Measurements from ENCODE around the gene AFAP1.

Gene AFAP1

DNA sequence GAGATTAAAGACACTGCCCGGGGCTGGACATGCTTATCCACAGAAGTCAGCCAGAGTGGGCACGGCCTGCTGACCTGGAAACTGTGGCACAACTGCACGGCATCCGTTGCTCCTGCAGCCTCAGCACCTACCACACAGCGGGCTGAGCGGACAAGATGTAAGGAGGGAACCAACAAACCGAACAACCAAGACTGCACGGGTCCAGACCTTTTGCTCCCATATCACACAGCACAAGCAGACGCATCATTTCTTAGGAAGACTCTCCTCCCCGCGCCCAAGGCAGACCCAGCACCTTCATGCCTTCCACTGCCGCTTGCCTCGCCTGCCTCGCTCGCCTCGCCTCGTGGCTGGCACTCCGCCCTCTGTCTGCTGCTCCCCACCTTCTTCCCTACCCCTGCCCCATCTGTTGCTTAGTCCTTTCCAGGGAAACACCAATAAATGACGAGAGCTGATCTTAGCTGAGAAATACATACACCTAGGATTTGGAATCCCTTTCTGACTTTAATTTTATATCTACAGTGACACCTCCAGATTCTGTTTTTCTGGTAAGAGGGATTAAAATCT is 79.0 kb downstream of the AFAP1 start:
- TF ChIP-seq, protein P1, sequence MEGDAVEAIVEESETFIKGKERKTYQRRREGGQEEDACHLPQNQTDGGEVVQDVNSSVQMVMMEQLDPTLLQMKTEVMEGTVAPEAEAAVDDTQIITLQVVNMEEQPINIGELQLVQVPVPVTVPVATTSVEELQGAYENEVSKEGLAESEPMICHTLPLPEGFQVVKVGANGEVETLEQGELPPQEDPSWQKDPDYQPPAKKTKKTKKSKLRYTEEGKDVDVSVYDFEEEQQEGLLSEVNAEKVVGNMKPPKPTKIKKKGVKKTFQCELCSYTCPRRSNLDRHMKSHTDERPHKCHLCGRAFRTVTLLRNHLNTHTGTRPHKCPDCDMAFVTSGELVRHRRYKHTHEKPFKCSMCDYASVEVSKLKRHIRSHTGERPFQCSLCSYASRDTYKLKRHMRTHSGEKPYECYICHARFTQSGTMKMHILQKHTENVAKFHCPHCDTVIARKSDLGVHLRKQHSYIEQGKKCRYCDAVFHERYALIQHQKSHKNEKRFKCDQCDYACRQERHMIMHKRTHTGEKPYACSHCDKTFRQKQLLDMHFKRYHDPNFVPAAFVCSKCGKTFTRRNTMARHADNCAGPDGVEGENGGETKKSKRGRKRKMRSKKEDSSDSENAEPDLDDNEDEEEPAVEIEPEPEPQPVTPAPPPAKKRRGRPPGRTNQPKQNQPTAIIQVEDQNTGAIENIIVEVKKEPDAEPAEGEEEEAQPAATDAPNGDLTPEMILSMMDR (IDR thresholded peaks at IDR 0.05; ENCODE audit: extremely low read depth, missing control alignments): no peak
- no peak for DNase-seq (ENCODE audit: low spot score)

DNA sequence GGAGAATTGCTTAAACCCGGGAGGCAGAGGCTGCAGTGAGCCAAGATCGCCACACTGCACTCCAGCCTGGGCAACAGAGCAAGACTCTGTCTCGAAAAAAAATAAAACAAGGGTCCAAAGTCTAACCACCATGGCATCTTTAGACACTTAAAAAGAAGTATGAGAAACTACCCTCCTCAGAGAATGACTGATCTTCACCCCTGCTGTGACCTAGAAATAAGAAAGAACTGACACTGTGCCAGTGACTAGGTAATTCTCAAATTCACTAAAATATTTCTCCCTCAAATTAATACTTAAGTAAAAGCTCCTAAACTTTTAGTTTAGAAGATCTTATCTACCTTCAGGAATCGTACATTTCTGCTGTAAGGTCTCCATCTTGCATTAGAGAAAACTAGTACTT is 80.3 kb downstream of the AFAP1 start:
- no peak for DNase-seq (ENCODE audit: low spot score)
- TF ChIP-seq, protein P1 (IDR thresholded peaks at IDR 0.05; ENCODE audit: extremely low read depth, missing control alignments): no peak

DNA sequence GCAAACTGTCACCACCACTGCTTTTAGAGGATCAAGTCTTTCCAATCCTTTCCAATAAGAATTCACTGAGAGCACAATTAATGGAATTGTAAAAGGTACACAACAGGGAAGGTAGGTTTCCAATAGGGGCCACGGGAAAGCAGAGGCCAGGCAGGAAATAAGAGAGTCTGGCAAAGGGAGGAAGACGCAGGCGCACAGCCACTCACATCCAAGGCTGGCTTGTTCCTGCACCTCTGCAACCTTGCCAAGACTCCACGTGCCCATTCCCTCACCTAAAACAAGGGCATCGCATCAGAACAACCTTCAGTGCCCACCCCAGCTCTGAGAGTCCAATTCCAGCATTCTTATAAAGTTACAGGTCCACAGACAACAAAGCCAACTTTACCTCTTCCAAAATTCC is 81.2 kb downstream of the AFAP1 start:
- DNase-seq (ENCODE audit: low spot score): no peak
- TF ChIP-seq, protein P1 (IDR thresholded peaks at IDR 0.05; ENCODE audit: extremely low read depth, missing control alignments): no peak

DNA sequence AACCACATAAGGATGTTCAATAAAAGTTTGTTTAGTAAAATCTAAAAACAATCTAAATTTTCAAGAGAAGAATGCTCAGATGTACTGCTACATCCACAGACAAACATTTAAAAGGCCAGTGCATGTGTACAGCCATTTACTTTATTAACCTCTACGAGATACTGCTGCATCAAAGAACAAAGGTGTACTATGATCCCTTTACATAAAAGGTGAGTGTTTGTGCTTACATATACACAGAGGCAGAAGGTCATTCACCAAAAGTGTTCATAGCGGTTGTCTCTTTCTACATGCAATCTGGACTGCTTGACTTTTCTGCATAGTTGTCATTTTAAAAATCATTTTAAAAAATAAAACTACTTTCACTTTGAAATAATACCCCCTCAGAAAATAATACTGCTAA is 81.7 kb downstream of the AFAP1 start:
- no peak for DNase-seq (ENCODE audit: low spot score)

GRCh38 chr4:7857238-7857701 is 82.4 kb downstream of the AFAP1 start:
- TF ChIP-seq, protein P1 (IDR thresholded peaks at IDR 0.05; ENCODE audit: extremely low read depth, missing control alignments): no peak

More for the DNA sequence above, 81.7 kb downstream of the AFAP1 start:
- TF ChIP-seq, protein P1 (IDR thresholded peaks at IDR 0.05; ENCODE audit: extremely low read depth, missing control alignments): no peak

DNA sequence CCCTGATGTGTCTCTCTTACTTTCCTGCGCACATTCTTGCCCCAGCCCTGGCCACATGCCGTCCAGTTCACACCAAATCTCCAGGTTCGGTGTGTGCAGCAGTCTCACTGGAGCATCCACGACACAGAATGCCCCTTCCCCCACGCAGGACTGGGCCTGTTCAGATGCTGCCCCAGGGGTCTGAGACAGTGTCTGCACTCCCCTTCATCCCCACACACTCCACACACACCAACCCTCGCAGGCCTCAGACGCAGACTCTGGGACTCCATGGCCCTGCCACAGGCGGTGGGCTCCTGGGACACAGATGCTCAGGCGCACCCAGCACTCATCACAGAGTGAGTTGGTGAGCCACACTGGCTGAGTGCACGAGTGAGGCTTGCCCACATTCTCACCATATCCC is 83.9 kb downstream of the AFAP1 start:
- TF ChIP-seq, protein P1 (IDR thresholded peaks at IDR 0.05; ENCODE audit: extremely low read depth, missing control alignments): no peak

More at GRCh38 chr4:7857238-7857701, 82.4 kb downstream of the AFAP1 start:
- DNase-seq (ENCODE audit: low spot score): no peak

GRCh38 chr4:7854697-7855370 is 84.8 kb downstream of the AFAP1 start:
- TF ChIP-seq, protein P1 (IDR thresholded peaks at IDR 0.05; ENCODE audit: extremely low read depth, missing control alignments): no peak
- DNase-seq (ENCODE audit: low spot score): no peak

More for the DNA sequence above, 83.9 kb downstream of the AFAP1 start:
- DNase-seq (ENCODE audit: low spot score): no peak
